DMS53 (cell line): ENCODE data around the gene PTPRM.

ENCODE experiments used
- DNase-seq: peaks from one replicate; lab custom pipeline; 2025; lab: John Stamatoyannopoulos, UW

The PTPRM gene

DNA sequence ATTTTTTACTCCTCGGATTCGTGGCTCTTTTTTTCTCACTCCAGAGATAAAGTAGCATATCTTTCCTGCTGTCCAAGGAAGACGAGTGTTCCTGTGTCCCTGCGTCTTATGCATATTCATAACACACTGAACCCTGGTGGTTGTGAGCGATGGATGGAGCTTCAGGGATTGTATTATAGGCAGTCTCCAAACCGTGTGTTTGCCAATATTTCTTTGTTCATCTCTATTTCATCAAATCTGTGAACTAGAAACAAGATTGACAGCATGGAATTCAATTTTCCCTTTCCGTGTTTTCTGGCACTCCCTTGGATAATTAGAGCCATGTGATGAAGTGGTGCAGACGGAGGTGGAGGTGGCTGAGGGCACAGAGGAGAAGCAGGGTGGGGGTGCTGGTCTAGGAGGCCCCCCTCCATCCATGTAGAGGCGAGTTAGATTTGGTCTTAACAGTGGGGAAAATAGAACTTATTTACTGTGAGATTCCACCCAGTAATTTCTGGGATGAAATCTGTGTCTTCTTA is 240.9 kb downstream of the PTPRM start:
- DNase-seq = no peak

DNA sequence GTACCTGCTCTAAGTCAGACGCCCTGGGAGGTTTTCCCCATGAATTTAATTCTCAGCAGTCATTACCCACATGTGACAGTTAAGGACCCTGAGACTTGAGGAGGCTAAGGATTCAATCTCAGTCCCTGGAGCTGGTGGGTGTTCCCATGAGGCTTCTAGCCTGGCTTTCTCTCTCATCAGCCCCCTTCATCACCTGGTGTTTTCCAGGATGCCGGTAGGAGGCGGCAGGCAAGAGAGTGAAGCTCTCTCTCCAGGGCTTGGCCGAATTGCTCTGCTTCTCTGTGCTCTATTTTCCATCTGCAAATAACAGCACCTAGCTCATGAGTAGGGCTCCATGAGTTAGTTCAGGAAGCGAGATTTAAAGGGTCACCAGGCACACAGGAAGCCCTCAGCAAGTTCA is 241.9 kb downstream of the PTPRM start:
- DNase-seq = no peak

DNA sequence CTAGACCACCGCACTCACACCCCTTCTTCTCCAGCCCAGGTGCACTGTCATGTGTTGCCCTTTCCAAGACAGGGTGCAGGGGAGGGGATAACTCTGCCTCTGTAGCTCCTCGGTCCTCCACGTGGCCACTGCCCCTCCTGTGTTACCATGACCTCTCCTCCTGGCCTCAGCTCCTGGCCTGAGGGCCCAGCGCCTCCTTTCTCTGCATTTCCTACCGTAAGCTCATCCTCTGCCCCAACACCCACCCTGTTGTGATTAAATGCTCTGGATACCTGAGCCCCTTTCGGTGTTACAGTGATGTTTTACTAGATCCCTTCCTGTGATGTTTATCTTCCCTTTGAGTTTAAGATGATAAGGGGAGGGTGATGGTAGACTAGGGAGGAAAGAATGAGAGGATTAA is 242.3 kb downstream of the PTPRM start:
- no peak for DNase-seq

DNA sequence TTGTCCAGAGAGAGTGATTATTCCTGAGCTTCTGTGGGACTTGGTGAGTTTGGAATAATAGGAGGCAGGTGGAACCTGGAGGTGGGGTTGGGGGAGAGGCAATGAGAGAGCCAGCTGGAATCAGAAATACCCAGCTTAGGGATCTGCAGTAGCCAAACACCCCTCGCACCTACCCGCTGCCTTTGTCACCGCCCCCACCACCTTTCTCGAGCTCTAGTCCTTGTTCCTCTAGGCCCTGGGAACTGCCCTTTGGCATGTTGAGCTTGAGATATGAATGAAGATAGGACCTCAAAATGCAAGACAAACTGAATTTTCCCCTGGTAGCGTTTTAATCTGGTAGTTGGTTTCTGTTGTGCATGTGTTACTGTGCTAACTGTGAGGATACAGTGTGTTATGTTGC is 242.9 kb downstream of the PTPRM start:
- DNase-seq = no peak

DNA sequence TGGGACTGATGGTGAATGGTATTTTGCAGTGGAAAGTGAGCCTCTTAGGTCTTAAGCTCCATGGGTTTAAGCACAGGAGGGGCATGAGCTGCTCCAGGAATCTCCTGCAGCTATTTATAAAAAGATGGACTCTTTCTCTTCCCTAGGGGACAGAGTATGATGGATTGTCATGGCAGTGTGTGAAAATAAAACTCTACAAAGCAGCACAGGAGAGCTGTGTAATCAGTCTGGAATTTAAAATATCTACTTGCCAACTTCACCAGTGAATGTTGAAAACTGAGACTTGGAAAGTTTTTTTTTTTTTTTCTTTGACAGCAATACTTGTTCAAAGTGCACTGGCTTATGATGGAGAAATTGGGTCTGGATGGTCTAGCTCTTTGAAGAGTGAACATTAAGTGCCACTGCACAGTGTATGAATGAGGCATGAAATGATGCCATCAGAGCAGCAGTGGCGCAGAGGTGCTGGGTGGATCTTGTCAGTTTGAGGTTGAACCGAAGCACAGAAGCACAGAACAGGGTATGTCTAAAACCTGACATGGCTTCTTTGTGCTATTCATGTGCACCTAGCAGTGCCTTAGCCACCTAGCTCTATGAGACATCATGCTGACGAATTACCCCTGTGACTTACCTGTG is 245.4 kb downstream of the PTPRM start:
- no peak for DNase-seq

DNA sequence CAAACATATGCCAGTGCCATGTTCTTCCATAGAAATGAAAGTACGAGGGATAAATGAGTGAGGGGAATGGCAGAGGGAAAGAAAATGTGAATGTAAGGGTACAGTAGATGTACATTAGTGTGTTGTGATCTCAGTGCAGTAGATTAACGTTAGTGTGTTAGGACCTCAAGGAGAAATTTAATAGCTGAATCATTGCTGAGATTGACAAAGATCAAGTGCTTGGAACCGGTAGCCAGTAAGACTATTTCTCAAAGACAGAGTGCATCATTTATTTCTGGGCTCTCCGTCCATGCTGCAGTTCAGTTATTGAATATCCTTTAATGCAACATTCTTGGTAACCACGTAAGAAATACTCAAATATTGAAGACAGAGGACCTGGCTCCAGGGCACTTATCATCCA is 246.0 kb downstream of the PTPRM start:
- DNase-seq = no peak

DNA sequence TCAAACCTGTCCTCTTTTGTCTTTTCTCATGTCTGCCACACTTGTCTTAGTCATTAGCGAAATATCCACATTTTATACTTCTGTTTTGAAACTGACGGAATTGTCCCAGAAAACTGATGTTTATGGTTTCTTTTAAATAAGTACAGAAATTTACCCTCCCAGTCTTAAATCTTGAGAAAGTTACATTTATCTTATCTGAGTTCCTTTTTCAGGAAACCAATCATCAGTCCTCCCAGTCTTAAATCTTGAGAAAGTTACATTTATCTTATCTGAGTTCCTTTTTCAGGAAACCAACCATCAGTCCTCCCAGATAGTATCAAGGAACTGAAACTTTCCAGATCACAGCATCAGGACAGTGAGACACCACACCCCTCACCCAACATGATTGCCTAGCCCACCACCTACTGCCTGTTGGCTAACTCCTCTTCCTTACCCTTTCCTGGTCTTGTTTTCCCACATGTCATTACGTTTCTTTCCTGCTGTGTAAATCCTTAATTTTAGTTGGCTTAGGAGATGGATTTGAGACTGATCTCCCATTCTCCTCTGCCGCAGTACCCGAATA is 247.7 kb downstream of the PTPRM start:
- DNase-seq = peak; percentile 27

DNA sequence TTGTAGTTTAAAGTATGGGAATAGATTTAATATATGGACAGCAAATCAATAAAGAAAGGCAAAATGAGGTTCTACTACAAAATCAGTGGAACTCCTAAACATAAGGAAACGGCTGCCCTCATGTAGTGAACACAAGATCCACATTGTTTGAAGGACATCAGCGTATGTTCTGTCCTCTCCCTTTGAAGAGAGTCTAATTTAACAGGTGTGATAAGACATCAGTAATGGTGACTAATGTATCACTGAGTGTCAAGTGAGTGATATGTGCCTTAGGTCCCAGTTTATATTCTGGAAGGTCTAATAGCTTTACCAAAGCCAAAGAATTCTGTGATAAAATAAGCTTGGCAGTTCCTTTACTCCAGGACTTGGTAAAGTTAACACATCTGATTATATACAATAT is 248.7 kb downstream of the PTPRM start:
- DNase-seq = no peak

DNA sequence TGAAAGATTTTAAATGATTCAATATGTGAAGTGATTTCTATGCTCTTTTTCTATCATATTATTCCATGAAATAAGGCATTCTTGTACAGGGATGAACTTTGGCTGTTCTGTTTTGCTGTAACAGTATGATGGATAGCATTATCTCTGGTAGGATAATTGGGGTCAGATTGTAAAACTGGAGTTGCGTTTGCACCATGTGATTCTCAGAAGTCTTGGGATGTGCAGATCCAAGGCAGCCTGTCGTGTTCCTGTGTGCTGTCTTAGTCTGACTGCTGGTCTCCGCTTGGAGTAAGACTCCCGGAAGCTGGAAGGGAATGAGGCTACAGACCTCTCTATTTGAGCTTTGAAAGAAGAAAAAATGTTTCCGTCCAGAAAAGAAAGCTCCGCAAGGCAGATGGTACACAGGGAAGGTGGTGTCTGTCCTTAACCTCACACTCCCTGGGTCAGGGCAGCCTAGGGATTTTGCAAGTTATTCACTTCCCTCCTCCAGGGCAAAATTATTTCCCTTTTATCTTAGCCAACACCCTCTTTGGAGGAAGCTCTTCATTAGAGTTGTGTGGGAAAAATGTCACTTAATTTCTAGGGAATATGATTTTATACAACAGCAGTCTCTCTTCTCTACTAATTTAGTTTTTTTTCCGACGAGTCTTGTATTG is 250.6 kb downstream of the PTPRM start:
- no peak for DNase-seq

DNA sequence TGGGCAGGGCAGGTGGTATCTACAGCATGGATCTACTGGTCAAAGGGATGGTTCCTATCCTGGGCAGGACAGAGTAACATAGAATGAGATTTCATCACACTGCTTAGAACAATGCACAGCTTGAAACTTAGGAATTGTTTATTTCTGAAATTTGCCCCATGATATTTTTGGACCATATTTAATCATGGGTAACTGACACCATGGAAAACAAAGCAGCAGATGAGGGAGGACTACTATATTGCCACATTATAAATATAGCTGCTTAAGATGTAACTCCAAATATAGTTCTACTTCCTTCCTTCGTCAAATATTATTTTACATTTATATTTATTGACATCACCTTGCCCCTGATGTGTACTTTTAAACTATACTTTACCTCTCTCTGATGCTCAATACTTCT is 254.7 kb downstream of the PTPRM start:
- no peak for DNase-seq

DNA sequence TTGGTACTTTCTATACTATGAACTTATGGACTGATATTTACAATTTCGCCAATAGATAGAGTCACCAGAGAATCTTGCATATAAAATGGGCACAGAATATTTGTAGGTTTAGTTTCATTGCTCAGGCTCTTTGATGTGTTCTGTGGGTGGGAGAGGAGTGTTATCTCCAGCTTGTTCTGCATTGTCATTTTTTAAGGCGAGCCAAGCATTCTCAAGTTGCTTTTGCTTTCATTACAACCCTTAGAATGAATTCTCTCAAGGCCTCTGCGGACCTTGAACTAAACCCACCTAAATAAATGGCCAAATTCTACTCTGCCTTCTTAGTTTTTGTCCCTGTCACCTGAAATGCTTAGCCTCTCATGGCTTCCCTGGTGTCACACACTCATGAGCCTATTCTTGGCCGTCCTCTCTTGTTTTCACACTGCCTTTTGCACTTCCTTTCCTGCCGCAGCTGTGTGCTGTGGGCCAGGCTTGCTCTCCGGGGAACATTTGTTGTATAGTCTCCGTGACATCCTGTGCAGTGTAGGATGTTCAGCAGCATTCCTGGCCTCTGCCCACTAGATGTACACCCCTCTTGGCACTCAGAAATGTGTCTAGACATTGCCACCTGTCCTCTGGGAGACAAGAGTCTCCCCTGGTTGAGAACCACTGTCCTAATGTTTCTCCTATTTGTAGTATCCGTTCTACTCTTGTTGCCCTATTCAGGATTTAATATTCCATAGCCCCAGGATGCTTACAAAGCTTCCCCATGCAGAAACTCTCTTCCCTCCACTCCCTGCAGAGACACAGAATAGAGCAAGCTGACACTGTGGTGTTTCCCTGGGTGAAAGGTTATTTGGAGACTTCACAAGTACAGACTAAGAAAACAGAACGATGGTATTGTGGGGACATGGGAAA is 255.6 kb downstream of the PTPRM start:
- DNase-seq = no peak

DNA sequence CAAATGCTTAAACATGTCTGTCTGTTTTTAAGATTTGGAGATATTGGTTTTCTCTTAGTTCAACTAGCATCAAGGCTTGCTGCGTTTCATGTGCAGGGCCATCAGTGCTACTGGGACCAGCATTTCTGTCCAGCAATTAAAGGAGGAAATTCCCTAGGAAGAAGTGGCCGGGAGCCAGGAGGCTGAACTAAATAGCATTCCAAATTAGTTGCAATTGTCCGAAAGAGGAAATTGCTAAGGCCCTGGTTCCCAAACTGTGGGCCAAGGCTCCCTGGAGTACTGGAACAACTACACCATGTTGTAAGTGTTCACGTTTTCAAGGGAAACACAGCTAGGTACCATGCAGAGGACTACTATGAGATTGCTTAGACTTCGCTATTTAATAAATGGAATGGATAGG is 257.9 kb downstream of the PTPRM start:
- no peak for DNase-seq

DNA sequence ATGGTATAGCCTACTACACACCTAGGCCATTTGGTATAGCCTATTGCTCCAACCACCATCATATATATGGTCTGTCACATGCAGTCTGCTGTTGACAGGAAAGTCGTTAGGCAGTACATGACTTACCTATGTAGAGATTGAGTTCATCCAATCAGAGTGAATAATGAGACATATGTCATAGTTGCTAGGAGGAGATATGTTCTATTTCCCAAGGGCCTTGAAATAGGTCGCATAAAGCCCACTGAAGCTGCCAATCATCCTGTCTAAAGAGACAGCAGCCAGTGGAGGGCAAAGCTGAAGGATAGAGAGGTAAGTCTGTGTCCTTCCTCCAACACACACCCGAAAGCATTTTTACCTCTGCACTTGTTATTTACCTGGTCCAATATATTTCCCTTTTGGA is 263.4 kb downstream of the PTPRM start:
- peak; percentile 97 for DNase-seq

DNA sequence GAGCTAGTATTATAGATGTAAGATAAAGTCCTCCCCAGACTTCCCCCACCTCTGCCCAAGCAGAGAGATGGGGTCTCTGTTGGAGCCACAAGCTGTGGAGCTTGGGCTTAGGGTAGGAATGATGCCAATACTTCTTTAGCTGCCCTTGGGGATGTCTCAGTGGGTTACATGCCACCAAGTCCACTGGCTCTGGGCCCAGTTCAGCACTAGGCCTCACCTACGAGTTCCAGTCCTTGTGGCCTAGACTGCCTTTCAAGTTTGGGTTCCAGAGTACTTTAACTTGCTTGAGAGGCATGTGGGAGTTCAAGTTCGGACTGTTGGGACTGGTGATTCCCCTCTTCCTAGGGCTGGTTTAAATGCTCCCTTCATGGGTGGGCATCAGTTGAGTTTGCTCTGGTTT is 272.4 kb downstream of the PTPRM start:
- no peak for DNase-seq

DNA sequence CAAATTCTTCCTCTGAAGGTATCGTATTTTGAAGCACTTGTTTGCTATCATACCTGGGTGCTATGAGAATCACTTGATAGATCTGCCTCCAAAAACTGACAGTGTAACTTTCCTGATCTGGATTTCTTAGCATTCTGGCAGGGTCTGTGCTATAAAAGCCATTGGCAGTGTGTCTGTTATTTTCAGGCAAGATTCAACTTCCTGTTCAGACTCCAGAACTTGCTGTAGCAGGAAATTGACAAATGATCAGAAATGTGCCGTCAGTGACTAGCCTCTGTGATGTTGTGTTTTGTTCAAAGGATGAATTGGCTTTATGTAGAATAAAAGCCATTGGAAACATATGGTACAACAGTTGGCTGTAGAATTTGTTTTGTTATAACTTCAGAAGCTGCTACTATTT is 273.3 kb downstream of the PTPRM start:
- no peak for DNase-seq

DNA sequence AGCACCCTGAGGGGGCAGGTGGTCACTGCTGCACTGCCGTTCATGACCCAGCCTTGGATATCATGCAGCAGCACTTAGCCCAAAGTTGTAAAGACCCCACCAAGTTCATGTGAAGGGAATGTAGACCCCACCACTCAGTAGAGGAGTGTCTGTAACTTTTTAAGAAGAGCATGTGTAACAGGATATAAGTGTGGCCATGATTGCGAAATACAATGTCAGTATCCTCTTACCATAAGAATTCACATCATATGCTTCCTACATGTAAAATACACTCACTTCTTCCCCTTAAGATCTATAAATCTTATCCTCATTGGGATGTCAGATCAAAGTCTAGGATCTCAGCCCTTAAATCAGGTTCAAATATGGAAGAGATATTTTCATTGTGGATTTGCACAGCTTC is 276.9 kb downstream of the PTPRM start:
- DNase-seq = no peak

DNA sequence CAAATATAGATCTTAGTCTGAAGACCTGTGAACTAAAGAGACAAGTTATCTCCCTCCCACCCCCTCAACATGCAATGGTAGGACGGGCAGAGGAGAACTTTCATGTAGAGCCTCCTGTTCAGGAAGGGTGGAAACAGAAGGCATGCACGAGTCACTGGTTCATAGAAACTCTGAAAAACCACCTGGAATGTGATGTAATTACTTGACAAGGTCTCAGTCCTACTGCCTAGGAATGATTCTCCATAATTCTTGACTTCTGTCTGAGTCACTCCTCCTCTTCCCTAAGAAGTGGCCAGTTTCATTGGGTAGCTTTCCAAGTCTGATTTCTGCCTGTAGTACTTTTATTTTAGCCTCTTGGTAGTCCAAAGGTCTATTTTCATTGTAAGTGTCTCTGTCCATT is 277.3 kb downstream of the PTPRM start:
- no peak for DNase-seq

DNA sequence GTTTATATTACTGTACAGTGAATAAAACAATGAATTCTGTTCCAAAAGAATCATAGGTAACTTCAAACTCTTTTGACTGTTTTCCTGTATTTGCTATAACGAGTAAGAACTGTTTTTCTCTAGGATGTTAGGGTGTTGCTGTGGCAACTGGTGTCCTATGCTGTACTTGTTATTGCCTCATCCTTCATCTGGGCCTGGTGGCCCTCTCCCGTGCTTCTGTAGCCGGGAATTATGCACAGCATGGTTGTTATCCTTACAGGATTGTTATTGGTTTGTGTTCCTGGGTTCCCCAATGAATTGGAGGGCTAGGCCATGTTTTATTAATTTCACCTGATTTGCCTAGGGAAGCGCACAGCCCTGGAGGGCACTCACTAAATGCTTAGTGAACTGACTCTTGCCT is 279.2 kb downstream of the PTPRM start:
- DNase-seq = peak; percentile 26

DNA sequence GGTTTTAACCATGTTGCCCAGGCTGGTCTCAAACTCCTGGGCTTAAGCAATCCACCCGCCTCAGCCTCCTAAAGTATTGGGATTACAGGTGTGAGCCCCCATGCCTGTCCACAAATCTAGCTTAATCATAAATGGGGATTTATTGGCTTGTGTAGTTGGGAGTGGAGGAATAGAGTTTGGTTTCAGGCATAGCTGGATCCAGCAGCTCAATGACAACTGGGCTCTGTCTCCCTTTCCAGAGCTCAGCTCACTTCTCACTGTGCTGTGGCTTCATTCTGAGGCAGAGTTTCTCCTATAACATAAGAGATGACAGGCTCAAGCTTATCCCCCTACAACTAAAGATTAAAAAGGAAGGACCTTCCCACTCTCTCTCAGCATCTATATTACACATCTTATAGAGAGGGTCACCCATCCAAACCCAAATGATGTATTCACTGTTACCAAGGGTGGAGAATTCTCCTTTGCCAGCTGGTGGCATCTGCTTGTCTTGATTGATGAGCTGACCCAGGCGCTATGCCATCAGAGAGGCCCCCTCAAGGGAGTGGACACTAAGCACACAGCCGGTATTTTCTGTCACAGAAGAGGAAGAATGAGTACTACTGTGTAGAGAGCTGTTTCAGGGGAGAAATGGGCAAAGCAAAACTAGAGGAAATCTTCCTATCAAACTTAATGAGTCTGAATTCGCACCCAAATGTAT is 280.4 kb downstream of the PTPRM start:
- DNase-seq = no peak

DNA sequence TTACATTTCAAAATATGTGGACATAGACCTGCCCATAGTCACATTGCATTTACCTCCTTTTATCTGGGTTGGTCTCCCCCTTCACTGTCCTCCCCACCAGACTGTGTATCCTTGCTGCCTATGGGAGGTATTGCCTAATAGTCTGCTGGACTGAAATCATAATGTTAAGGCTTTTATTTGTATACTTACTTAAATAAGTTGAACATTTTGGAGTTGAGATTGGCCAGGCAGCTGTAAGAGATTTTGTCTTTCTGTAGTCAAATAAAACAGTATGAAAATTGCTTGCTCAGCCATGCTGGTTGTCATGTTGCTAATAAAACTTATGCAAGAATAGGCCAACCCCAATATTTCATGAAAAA is 280.9 kb downstream of the PTPRM start:
- no peak for DNase-seq

DNA sequence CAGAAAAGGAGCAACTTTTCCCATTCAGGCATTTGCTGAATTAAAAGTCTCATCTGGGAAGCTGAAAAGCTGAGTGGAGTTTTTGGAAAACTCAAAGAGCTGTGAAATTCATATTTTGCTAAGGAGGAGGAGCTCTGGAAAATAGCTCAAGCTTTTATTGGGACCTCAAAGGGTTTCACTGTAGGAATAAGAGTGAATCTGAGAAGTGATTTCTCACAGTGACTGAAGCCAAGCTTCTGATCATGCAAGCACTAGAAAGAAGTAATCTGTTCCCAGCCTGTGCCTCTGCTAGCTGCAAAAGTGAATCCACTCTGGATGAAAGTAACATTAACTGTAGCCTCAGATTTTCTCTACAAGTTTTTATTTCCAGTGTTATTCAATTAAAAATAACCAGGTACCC is 283.3 kb downstream of the PTPRM start:
- no peak for DNase-seq

DNA sequence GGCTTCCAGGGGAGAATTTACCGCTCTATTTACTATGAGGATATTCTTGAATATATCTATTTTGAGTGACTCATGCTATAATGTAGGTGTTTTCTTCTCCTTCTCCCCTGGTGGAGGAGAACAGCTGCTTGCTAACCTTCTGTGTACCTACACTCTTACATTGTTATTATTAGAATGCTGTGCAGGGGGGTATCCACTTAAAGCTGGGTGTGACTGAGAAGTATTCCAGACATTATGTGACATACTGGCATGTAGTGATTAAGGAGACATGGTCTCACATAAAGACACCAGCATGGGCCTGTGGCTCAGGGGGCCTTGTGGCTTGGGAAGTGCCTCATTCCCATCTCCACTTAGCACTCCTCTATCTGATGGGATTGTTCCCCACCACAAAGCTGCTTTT is 287.9 kb downstream of the PTPRM start:
- peak; percentile 84 for DNase-seq
